GM19328 (cell line): Measurements from ENCODE around the gene CRIM1.

Experiments
- ATAC-seq: cut with Tn5 transposase; IDR thresholded peaks from one replicate; pipeline ENCODE4 v1.9.1; 2021; ENCODE audit warnings: mild to moderate bottlenecking, moderate library complexity; ENCODE audit not compliant: unreplicated experiment

Gene CRIM1

DNA sequence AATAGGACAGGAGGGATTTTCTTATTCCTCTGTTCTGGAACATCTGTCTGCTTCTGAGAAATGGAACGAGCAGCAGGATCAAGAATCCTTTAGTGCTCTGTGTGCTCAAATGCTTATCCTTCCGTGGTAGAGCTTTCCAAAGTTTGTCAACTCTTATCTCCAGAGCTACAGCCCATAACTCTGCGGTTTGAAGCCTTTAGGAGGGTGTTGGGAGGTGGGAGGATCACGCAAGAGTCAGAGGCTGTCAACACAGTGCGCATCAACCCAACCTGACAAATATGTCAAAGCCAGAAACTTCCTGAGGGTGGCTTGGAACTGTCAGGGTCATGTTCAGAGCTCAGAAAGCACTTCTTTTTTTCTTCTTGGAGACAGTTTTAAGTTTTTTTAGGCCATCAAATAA lies 95.9 kb downstream of the CRIM1 start:
- ATAC-seq = no peak

DNA sequence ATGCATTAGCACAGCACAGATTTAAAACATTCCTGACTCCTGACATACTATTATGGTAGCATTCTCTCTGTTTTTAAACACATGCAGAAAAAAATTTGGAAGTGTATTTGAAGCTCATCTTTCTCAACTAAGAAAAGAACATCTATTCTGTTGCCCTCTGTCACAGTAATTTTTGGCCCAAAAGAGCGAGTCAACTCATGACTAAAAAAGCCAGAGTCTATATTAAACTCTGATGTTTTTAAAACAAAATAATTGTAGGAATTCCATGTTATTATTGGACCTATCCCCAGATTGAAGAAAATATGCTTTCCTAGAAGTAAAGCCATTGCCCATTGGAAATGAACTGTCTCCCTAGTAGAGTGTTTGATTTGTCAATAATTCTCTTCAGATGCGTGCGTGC lies 96.7 kb downstream of the CRIM1 start:
- ATAC-seq = no peak

DNA sequence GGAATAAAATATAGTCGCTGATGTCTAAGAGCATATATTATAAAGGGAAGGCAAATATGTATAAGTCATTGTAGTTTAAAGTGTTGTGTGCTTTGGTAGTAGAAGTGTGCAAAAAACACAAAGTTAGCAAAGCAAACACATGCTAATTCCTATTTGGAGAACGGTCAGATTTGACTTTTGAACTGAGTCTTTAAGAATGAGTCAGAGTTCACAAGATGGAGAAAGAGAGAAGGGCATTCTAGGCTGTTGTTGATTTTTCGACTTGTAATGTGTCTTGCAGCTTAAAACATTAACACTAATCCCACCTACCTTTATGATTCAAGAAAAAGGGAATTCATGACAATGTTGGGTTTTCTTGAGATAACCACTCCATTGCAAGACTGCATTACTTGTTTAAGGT lies 98.1 kb downstream of the CRIM1 start:
- no peak for ATAC-seq

DNA sequence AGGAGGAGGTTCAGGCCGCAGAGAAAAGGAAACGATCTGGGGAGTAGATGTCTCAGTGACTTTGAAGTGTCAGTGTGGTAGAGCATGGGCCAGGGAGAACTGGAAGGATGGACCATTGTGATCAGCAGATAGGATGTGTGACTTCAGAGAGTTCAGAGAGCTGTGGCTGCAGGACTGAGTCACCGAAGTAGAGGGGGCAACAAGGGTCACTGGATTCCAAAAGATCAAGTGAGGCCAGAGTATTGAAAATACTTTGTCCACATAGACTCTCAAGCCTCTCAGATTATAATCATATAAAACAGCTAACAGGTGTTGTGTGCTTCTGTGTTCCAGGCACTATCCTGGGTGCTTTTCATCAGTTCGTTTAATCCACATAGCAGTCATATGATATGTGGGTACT lies 99.4 kb downstream of the CRIM1 start:
- ATAC-seq = no peak

DNA sequence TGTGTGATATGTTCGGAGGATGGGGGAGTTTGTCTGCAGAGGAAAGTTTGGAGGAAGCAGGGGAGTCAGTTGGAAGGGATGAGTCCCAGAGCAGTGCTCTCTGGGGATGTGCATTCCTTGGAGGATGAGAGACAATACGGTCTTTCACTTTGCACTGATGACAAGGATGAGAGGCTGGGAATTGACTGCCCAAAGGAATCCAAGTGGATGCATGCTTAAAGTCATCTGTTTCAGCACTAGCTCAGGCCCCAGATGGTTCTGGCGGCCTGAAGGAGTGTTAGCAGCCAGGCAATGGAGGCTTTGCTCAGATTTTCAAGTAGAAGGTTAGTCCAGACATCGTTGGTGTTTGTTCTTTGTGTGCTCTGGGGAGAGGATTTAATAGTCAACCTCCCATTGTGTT lies 100.2 kb downstream of the CRIM1 start:
- no peak for ATAC-seq

DNA sequence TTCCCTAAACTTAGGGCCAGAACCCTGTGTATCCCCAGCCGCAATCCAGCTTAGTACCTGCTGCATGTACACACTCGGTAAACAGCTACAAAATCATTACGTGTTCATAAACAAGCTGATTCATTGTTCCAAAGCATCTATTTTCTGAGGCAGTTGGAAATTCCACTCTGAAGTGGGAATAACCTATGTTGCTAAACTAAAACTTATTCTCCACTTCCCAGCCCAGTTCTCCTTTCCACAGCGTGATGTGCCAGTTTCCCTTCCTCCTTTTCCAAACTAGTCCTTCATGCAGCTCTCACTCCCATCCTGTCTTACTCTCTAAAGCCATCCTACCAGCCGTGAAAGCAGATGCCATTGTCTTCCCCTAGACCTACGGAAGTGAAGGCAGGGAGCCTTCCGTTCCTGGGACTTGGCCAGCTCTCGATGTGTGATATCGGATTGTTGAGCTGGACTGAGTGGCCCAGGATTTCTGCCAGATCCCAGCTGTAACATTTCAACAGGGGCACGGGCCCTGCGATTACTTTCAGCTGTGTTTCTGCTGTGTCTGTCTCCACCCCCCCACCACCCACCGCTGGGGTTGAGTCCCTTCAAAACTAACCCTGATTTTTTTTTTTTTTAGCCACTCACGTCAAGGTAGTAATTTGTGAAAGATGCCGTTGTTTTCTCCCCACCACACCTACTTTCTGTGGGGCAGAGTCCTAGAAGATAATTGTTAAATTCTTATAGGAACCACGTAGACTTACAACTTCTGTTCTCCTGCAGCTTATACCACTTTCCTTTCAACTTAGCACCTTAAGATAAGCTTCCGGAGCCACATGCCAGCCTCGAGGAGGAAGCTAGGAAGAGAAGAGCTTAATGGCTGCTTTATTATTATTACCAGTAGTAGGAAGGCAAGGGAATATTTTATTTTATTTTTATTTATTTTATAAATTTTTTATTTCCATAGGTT lies 100.9 kb downstream of the CRIM1 start:
- ATAC-seq = no peak

DNA sequence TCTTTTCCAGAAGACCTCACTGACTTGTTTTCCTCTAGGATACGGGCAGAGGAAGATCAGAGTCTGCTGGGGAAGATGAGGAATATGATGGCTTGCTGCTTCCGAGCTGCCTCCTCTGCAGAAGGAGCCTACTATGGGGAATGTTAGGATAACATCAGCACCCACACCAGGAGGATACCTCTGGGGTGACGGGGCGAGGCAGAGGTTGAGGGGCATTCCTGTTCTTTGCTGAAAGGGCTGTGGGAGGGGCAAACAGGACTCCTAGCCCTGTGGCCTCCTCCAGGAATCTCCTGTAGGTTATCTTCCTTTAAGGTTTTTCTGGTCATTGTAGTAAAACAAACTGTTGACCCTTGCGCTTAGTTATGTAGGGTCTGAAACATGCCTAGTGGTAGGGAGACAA lies 102.5 kb downstream of the CRIM1 start:
- no peak for ATAC-seq

DNA sequence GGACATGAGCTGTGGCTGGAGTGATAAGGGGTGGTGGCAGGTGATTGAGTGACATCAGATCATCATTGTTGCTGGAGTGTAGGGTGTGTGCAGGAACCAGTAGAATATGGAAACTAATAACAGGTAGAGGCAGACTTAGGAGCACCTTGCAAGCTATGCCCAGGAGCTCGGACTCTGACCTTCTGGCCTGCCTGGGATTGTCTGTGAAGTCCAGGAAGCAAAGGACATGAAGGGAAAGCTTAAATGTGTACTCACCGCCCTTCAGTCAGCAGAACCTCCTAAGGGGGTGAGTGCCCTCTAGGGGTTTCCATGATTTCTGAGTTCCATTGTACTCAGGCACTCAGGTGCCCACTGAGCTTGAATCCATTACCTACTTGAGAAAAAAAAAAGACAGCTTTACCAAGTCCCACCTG lies 104.2 kb downstream of the CRIM1 start:
- ATAC-seq = no peak

DNA sequence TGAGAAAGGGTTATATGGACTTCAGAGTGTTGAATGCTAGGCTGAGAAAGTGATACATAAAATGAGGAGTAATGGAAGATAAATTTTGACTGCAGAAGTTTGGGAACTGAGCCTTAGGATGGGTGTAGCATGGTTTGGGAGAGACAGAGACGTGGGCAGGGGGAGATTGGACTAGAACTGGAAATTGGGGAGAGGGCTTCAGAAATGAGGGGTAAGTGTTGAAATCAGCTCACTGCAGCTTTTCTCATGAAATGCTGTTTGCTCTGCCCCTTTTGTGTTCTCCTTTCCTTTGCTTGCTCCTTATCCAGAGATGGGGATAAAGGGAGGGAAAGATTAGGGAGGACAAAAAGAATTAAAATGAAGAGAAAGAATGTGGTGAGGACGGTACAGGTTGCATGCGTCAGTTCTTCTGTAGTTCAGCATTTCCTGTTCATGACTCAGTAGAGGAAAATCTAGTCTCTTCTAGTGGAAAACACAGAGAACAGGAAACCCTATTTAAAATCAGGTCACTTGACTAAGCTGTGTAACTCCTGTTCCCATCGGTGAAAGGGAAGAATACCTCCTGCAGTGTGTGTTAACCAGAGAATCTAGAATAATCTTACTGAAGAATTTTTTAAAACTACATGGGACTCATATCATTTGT lies 105.6 kb downstream of the CRIM1 start:
- ATAC-seq = peak; percentile 54

DNA sequence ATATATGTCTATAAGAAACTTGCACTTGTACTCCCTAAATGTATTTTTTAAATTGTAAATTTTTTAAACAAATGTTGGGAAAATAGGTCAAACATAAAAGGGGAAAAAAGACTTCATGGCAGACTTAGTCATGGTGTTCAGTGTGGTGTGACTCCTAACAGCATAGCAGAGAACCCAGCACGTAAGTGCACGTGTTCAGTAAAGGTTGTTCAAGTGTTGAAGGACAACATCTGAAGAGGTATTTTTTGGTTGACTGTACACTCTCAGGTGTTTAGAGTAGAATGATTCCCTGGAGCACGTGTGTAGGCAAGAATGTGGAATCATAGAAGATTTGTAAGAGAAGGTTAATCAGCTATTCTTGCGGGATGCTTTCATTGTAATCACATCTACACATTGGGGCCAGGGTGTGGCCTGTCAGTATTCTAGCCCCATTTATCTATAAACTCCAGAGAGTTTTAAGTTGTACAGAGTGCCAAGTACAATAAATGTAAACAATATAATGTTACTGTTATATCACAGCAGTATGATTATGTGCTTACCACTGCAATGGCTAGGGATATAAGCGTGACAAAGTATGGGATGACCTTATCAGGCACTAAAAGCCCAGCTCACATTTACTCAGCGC lies 106.8 kb downstream of the CRIM1 start:
- ATAC-seq = no peak

DNA sequence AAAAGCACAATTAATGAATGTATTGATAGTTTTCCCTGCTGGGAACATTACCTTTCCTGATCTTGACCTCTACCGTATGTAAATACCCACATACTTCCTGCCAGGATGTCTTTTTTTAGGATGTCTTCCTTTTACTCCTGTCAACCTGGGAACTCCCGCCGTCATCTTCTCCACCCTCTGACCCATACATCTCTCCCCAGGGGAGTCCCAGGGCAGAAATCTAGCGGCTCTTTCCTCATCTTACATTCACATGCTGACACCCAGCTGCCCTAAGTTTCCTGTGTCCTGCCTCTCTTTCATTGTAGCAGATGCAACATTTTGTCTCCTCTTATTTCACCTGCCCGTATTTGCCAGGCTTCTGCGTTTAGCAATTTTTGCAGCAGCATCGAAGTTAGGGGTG lies 107.8 kb downstream of the CRIM1 start:
- ATAC-seq = no peak

DNA sequence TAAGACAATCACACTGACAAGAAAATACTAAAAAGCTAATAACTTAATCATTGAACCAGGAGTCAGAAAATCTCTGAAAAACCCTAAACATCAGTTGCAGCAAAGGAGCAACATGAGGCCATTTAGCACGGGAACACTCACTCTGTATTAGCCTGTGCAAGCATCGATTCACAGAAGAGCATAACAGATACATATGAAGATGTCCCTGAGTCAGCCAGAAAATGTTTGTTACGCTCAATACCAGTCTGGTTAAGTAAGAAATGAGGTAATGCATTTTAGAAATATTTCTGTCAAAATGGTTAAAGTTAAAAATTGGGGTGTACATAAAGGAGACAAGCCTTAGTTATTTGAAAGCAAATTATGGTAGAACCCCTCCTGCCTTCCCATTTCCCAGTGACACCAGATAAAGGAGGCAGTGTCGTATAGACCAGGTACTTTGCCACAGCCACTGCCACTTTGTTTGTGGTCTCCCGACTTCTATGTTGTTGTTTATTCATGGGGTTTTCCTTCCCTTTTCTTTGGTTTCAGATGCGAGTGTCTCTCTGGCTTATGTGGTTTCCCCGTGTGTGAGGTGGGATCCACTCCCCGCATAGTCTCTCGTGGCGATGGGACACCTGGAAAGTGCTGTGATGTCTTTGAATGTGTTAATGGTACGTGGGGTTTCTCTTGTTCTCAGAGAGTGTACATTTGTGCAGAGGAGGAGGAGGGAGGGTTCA lies 108.6 kb downstream of the CRIM1 start:
- no peak for ATAC-seq

DNA sequence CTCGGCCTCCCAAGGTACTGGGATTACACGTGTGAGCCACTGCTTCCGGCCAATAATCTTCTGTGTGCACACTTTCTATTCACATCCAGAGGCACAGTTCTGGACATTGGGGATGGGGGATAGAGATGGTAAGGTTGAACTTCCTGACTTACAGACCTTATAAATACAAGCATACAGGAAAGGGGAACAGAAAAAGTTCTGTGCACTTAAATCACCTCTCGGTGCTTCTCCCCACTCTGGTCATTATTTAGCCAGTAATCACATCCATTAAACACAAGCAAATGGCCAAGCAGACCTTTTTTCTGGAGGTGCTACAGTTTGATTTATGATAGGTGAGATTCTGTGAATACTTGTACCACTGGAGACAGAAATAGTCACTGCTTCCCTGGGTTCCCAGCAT lies 110.6 kb downstream of the CRIM1 start:
- no peak for ATAC-seq

DNA sequence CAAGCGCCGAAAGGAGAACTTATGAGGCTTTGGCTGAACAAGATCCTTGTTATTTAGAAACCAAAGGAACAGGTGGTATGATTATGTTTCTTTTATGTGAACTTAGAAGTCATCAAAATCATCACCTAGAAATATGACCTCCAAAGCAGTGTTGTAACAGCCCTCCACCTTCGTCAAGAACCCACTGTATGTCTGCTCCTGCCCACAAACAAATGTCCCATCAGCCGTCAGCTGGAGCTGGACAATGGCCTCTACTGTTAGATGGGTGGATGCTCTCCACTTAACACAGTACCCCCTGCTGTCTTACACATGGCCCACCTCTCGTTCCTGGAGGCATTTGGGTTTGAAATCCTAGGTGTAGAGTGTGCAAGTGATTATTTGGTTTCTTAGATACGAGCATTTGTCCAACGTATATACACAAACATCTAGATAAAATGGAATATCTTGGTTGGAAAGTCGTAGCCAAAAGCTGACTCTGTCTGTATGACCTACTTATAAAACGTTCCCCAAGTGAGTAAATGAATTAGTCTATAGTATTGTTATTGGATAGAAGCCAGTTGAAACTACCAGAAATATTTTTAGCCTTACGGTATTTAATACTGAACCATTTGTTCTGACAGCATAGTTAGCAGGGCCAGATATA lies 113.0 kb downstream of the CRIM1 start:
- no peak for ATAC-seq

DNA sequence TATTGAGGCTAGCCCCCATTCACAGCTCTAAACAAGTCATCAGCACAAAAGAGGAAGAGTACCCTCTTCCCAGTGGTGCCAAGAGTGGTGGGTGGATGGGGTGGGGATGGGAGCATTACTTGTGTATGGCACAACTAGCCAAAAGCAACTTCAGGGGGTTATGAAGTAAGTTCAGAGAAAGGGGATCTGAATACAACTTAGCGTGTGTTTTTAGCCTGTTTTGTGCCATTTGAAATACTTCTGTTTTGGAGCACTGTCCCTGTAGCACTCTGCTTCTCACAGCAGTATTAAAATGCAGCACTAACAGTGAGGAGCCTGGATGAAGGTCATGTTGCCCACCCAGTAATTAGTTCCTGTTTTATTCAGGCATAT lies 113.5 kb downstream of the CRIM1 start:
- no peak for ATAC-seq

DNA sequence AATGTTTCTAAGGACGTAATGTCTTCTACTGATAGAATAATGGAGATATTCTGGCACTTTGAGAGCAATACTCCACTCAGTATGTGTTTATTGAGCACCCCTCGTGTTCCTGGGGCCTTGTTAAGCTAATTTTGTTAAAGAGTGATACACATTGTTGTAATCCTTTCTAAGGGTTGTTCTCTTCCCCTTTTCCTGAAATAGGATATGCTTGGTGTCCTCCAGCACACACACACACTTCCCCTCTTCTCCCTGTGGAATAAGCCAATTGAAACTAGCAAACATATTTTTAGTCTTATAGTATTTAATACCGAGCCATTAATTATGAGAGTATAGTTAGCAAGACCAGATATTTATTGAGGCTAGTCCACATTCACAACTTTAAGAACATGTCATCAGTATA lies 114.1 kb downstream of the CRIM1 start:
- no peak for ATAC-seq

DNA sequence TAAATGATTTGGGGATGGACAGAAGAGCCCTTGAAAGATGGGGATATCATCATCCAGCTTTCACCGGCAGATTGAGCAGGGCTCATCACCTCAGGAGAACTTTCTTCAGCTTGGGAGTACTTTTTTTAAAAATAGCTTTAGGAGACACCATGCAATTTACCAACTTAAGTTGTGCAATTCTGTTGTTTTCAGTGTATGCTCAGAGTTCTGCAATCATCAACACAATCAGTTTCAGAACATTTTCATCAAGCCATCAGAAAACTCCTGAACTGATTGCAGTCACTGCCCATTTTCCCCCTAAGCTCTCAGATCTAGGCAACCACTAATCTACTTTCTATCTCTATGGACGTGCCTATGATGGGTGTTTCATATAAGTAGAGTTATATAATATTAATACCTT lies 117.7 kb downstream of the CRIM1 start:
- ATAC-seq = no peak

DNA sequence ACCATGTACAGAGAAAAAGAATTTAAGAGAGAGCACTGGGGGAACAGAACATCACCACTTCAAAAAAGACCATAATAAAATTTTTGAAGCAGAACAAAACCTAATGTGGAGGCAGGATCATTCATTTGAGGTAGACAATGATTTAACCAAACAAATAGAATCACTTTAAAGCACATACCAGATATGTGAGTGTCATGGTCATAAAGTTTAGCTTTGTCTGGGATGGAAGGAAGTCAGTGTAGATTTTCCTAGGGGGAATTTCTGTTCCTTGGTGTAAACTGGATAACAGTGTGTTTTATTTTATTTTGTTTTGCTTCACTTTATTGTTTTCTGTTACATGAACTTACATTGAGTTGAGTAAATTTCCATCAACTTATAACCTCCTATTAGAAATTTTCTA lies 120.8 kb downstream of the CRIM1 start:
- ATAC-seq = no peak

DNA sequence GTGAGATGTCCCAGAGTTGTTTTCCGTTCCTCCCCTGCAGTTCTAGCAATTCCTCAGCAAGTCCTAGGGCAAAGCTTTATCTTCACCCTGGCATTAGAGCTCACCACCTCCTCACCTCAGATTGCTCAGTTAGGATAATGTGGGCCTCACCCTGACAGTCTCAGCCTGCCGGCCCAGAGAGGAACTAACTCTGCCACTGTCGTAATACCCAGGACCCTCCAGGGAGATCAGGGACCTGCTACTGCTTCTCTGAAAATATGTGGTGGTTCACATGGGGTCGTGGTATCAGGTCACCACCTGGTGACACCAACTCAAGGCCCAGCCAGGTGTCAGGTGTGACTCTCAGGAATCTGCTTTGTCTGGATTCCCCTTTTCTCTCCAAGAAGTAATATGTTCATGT lies 121.7 kb downstream of the CRIM1 start:
- no peak for ATAC-seq

DNA sequence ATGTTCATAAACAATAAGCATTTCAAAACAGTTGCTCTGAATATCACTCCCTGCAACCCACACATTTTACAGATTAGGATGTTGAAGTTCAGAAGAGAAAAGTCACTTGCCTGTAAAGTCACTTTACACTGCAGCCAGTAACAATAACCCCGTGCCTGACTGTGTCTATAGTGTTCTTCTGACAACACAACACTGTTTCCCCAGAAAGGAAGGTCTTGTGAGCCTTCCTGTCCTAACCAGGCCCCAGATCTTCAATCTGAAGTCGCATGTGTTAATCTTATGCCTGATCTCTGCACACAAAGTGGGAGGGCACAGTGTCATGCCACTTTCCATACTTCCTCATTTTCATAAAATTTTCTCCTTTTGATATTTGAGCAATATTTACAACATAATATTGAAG lies 122.2 kb downstream of the CRIM1 start:
- no peak for ATAC-seq

DNA sequence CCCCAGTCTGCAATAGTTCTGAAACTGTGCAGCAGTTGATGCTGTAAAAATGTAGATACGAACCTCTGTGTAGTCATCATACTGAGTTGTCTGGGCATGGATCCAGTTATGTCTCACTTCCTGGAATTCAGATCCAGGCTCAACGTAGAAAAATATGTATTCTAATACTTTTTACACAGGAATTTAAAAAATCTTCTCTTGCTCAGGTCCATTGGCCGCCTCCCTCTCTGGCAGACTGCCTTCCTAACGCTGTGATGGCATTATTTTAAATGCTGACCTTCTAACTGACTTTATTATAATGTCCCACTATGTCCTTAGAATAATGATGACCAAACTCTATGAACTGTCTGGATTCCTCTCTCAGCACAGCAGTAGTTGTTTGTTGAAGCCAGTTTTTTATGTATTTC lies 122.8 kb downstream of the CRIM1 start:
- ATAC-seq = no peak
